Measurements from ENCODE around the gene SPATA6.

The SPATA6 gene

GRCh38 chr1:48249868-48250267 is 222.1 kb downstream of the SPATA6 start:
- Histone ChIP-seq H3K36me3 (ENCODE audit: control insufficient read depth in 1 of 2, insufficient read depth in 2 of 2, low read length in 2 of 2) (no peaks in the 10 kb centered on the region), H3K4me1 (ENCODE audit: control insufficient read depth in 1 of 2, insufficient read depth in 2 of 2, low read length in 2 of 2) (no peaks in the 10 kb centered on the region), H3K27ac (ENCODE audit: low read length) (no peak overlapping the region), H3K9me3 (ENCODE audit: control insufficient read depth in 1 of 2, low read length in 2 of 2) (no peaks in the 10 kb centered on the region), H3K27me3 (ENCODE audit: low read depth, low read length) (no peaks in the 10 kb centered on the region), H3K4me3 (ENCODE audit: low read depth in 1 of 2, low read length in 2 of 2) (no peak overlapping the region)

- no peaks in the 10 kb centered on the region for H3K27me3 ChIP-seq (ENCODE audit: low read depth, low read length)
- H3K36me3 ChIP-seq (ENCODE audit: control insufficient read depth in 1 of 2, insufficient read depth in 2 of 2, low read length in 2 of 2): no peaks in the 10 kb centered on the region
- no peaks in the 10 kb centered on the region for H3K4me1 ChIP-seq (ENCODE audit: control insufficient read depth in 1 of 2, insufficient read depth in 2 of 2, low read length in 2 of 2)
- no peak overlapping the region for H3K27ac ChIP-seq (ENCODE audit: low read length)
- no peaks in the 10 kb centered on the region for H3K9me3 ChIP-seq (ENCODE audit: control insufficient read depth in 1 of 2, low read length in 2 of 2)
- no peak overlapping the region for H3K4me3 ChIP-seq (ENCODE audit: low read depth in 1 of 2, low read length in 2 of 2)
These were observed 223.6 kb downstream of the SPATA6 start for GRCh38 chr1:48248356-48248755.

GRCh38 chr1:48246727-48247126 is 225.3 kb downstream of the SPATA6 start:
- Histone ChIP-seq H3K36me3 (ENCODE audit: control insufficient read depth in 1 of 2, insufficient read depth in 2 of 2, low read length in 2 of 2) (no peaks in the 10 kb centered on the region), H3K9me3 (ENCODE audit: control insufficient read depth in 1 of 2, low read length in 2 of 2) (no peaks in the 10 kb centered on the region), H3K4me3 (ENCODE audit: low read depth in 1 of 2, low read length in 2 of 2) (no peak overlapping the region), H3K4me1 (ENCODE audit: control insufficient read depth in 1 of 2, insufficient read depth in 2 of 2, low read length in 2 of 2) (no peaks in the 10 kb centered on the region), H3K27me3 (ENCODE audit: low read depth, low read length) (no peaks in the 10 kb centered on the region), H3K27ac (ENCODE audit: low read length) (no peak overlapping the region)

All from muscle layer of duodenum (tissue), 2 donors.